ENCODE results near the gene PLVAP.
A peak's percentile ranks its signal among the peaks of the same experiment; 100 is the strongest.
"Not testable (repeated sequence)": the region's sequence is repeated elsewhere in the genome, so short reads cannot be mapped to it uniquely, and the experiment has no call there.

The PLVAP gene

GRCh38 chr19:17401628-17402027 lies 24.5 kb upstream of the PLVAP start:
- no peak for DNase-seq (ENCODE audit: low spot score)

- DNase-seq (ENCODE audit: low spot score) = no peak
Measured at GRCh38 chr19:17398902-17399527, 21.9 kb upstream of the PLVAP start.

GRCh38 chr19:17394891-17395415 lies 17.8 kb upstream of the PLVAP start:
- DNase-seq (ENCODE audit: low spot score) = peak; percentile 86

- DNase-seq (ENCODE audit: low spot score) = no peak
Measured at GRCh38 chr19:17393914-17394313, 16.8 kb upstream of the PLVAP start, which contains the start of gene CCDC194. TSS of gene CCDC194 (minus strand) at chr19:17394196. CDS start at chr19:17394158, 38 bp downstream.

GRCh38 chr19:17393002-17393401 lies 15.9 kb upstream of the PLVAP start:
- no peak for DNase-seq (ENCODE audit: low spot score)

GRCh38 chr19:17391371-17392151 lies 14.4 kb upstream of the PLVAP start:
- no peak for DNase-seq (ENCODE audit: low spot score)

- DNase-seq (ENCODE audit: low spot score) = peak; percentile 90
Measured at GRCh38 chr19:17390665-17391370, 13.7 kb upstream of the PLVAP start.

GRCh38 chr19:17389957-17390664 lies 13.0 kb upstream of the PLVAP start:
- no peak for DNase-seq (ENCODE audit: low spot score)

GRCh38 chr19:17389288-17389687 lies 12.1 kb upstream of the PLVAP start:
- no peak for DNase-seq (ENCODE audit: low spot score)

- peak; percentile 55 for DNase-seq (ENCODE audit: low spot score)
Measured at GRCh38 chr19:17385878-17386611, 8.9 kb upstream of the PLVAP start.

- no peak for DNase-seq (ENCODE audit: low spot score)
Measured at GRCh38 chr19:17380426-17381138, 3.4 kb upstream of the PLVAP start.

- DNase-seq (ENCODE audit: low spot score) = no peak
Measured at GRCh38 chr19:17379221-17379631, 2.1 kb upstream of the PLVAP start.

GRCh38 chr19:17378271-17378670 lies 1.1 kb upstream of the PLVAP start:
- no peak for DNase-seq (ENCODE audit: low spot score)

- no peak for DNase-seq (ENCODE audit: low spot score)
Measured at GRCh38 chr19:17370026-17370587, 7.0 kb downstream of the PLVAP start.

- no peak for DNase-seq (ENCODE audit: low spot score)
Measured at GRCh38 chr19:17365361-17365760, 11.8 kb downstream of the PLVAP start.

- not testable (repeated sequence) for DNase-seq (ENCODE audit: low spot score)
Measured at GRCh38 chr19:17363852-17364605, 13.1 kb downstream of the PLVAP start.

GRCh38 chr19:17359905-17360800 lies 17.0 kb downstream of the PLVAP start:
- no peak for DNase-seq (ENCODE audit: low spot score)

GRCh38 chr19:17358395-17358794 lies 18.7 kb downstream of the PLVAP start:
- no peak for DNase-seq (ENCODE audit: low spot score)
